ENCODE measurements around the gene EHD1.

DNA sequence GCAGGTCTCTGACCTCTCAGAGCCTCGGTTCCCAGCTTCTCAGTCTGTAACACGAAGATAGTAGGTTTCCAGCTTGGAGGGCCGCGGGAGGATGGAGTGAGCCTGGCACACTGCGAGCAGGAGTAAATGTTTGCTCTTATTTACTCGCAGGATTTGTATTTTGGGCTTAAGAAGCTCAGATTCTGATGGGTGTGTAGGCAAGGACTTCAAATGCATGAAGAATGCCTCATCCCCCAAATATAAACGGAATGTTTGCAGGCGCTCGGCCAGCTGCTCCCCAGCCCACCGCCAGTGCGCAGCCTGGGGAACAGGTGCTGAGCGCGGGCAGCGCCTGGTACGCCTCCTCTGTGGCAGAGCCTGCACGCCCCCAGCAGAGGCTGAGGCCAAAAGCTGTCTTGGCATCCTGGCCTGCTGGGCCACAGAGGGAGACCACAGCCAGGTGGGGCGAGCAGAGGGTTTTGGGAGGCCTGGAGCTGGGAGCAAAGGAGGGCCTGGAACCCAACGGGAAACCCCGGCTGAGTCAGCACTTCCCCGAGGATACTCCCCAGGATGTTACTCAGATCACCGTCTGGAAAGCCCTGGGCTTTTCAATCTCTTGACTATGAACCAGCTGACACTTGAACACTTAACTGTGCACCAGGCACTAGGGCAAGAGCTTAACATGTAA is 9.4 kb downstream of the EHD1 start:
- TF ChIP-seq, protein P1, sequence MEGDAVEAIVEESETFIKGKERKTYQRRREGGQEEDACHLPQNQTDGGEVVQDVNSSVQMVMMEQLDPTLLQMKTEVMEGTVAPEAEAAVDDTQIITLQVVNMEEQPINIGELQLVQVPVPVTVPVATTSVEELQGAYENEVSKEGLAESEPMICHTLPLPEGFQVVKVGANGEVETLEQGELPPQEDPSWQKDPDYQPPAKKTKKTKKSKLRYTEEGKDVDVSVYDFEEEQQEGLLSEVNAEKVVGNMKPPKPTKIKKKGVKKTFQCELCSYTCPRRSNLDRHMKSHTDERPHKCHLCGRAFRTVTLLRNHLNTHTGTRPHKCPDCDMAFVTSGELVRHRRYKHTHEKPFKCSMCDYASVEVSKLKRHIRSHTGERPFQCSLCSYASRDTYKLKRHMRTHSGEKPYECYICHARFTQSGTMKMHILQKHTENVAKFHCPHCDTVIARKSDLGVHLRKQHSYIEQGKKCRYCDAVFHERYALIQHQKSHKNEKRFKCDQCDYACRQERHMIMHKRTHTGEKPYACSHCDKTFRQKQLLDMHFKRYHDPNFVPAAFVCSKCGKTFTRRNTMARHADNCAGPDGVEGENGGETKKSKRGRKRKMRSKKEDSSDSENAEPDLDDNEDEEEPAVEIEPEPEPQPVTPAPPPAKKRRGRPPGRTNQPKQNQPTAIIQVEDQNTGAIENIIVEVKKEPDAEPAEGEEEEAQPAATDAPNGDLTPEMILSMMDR (IDR thresholded peaks at IDR 0.05), result no peak
- TF ChIP-seq EP300 (IDR thresholded peaks at IDR 0.05) (no peak), POLR2A (IDR thresholded peaks at IDR 0.05) (no peak)
